SIG-M5 (cell line): ENCODE results near the gene NIPBL.
"Not testable (repeated sequence)": the region's sequence is repeated elsewhere in the genome, so short reads cannot be mapped to it uniquely, and the experiment has no call there.

ENCODE experiments used
- DNase-seq: peaks from one replicate; lab custom pipeline; 2025; lab: John Stamatoyannopoulos, UW

Gene NIPBL

DNA sequence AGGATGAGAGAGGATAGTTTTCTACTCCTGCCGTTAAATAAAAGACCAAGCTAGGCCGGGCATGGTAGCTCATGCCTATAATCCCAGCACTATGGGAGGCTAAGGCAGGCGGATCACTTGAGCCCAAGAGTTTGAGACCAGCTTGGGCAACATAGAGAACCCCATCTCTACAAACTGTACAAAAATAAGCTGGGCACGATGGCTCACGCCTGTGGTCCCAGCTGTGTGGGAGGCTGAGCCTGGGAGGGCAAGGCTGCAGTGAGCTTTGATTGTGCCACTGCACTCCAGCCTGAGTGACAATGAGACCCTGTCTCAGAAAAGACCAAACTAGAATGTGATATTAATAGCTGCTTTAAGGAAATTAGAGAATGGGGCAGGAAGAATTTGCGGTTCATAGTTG lies 158.4 kb downstream of the NIPBL start:
- DNase-seq, result no peak

DNA sequence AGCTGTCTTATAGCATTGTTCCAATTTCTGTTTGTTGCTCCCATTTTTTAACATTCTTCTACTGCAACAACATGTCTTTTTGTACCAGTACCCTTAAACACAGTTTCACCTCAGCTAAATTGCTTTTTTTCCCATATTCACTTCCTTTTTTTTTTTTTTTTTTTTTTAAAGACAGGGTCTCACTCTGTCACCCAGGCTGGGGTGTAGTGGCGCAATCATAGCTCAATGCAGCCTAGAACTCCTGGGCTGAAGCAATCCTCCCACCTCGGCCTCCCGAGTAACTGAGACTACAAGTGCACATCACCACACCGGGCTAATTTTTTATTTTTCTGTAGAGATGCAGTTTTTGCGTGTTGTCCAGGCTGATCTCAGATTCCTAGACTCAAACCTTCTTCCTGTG lies 161.3 kb downstream of the NIPBL start:
- no peak for DNase-seq

- DNase-seq, result no peak
Observed at GRCh38 chr5:37039824-37040223, 163.3 kb downstream of the NIPBL start.

GRCh38 chr5:37043693-37044092 lies 167.1 kb downstream of the NIPBL start:
- no peak for DNase-seq

GRCh38 chr5:37044120-37044519 lies 167.6 kb downstream of the NIPBL start:
- DNase-seq, result no peak

GRCh38 chr5:37045703-37046102 lies 169.1 kb downstream of the NIPBL start:
- no peak for DNase-seq

DNA sequence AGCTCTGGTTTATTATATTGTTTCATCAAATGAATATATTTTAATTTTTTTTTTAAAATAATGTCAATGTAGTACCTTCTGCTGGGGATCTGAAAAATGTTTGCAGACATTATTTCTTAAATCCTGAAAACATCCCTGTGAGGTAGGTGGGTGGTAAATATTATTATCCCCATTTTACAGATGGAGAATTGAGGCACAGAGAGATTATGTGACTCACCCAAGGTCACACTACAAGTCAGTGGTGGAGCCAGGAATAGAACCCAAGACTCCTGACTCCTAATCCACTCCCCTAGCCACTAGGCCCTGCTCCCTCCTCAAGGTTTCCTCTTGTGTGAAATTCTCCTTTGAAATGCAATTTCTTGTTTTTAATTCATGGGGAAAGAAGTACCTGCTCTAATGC lies 171.4 kb downstream of the NIPBL start:
- DNase-seq, result no peak

- DNase-seq, result no peak
Observed at GRCh38 chr5:37054391-37054790, 177.8 kb downstream of the NIPBL start.

- no peak for DNase-seq
Observed at GRCh38 chr5:37055383-37055990, 178.9 kb downstream of the NIPBL start.

DNA sequence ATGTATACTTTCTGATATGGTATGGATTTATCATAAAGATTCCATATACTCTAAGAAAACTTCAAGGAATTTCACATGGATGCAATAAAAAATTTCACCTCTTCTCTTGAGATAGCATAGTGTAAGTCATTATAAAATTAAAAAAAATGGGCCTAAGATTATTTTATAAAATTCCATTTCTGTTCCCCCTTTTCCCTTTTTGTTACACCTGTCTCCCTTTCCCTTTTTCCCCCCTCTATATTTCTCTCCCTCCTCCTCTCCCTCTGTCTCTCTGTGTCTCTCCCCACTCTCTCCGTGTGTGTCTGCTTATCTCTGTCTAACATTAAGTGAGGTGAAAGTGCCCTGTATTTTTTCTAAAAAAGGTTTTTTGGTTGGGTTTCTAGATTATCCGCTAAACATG lies 180.2 kb downstream of the NIPBL start:
- DNase-seq, result no peak

- DNase-seq, result no peak
Observed at GRCh38 chr5:37060030-37060429, 183.5 kb downstream of the NIPBL start.

DNA sequence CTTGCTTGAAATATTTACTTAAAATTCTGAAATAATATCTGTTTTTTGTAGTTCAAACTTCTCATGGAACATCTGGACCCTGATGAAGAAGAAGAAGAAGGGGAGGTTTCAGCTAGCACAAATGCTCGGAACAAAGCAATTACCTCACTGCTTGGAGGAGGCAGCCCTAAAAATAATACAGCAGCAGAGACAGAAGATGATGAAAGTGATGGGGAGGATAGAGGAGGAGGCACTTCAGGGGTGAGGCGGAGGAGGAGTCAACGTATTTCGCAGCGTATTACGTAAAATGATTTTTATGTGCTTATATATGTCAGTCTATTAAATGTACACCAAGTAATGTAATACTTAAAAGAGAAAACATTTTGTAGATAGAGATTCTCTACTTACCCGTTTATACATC lies 187.2 kb downstream of the NIPBL start:
- DNase-seq, result no peak

GRCh38 chr5:37064442-37064841 lies 187.9 kb downstream of the NIPBL start:
- no peak for DNase-seq

- DNase-seq, result no peak
Observed at GRCh38 chr5:37071487-37071886, 194.9 kb downstream of the NIPBL start.

DNA sequence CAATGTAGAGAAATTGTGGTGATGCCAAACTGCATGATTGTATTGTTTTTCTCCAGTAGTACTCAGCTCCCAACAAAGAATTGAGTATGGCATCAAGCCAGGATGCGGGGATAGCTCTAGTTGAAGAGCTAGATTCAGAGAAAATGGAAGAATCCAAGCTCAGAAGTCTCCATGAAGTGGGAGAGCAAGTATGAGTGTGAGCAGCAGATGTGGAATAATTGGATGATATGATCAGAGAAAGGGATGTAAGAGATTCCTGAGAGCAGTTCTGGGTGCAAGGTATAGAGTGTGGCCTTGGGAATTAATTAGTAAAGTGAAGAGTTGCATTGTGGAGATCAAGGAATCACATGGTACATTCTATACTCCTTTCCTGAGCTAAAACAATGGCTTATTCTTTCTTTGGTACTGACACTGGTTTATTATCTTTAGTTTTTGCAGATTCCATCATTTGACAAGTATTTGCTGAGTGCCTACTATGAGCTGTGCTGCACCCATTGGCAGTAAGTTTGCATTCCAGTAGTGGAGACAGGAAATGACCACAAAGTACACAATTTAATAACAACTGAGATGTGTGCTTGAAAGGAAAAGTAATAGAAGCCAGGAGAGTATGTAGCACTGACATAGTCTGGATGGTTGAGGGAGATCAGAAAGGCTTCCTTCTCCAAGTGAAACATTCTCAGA lies 195.5 kb downstream of the NIPBL start:
- no peak for DNase-seq

- no peak for DNase-seq
Observed at GRCh38 chr5:37075399-37075950, 198.9 kb downstream of the NIPBL start.

GRCh38 chr5:37077146-37077545 lies 200.6 kb downstream of the NIPBL start:
- DNase-seq, result no peak

GRCh38 chr5:37080697-37081096 lies 204.1 kb downstream of the NIPBL start:
- DNase-seq, result no peak

DNA sequence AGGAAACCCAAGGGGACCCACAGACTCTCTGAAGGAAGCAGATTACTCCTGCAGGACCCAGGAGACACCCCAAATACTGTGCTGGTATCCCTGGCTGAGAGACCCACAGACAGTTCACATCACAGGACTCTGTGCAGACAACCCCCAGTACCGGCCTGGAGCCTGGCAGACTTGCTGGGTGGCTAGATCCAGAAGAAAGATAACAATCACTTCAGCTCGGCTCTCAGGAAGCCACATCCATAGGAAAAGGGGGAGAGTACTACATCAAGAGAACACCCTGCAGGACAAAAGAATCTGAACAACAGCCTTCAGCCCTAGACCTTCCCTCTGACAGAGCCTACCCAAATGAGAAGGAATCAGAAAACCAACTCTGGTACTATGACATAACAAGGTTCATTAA lies 206.4 kb downstream of the NIPBL start:
- DNase-seq, result not testable (repeated sequence)

- not testable (repeated sequence) for DNase-seq
Observed at GRCh38 chr5:37086026-37086425, 209.5 kb downstream of the NIPBL start.

DNA sequence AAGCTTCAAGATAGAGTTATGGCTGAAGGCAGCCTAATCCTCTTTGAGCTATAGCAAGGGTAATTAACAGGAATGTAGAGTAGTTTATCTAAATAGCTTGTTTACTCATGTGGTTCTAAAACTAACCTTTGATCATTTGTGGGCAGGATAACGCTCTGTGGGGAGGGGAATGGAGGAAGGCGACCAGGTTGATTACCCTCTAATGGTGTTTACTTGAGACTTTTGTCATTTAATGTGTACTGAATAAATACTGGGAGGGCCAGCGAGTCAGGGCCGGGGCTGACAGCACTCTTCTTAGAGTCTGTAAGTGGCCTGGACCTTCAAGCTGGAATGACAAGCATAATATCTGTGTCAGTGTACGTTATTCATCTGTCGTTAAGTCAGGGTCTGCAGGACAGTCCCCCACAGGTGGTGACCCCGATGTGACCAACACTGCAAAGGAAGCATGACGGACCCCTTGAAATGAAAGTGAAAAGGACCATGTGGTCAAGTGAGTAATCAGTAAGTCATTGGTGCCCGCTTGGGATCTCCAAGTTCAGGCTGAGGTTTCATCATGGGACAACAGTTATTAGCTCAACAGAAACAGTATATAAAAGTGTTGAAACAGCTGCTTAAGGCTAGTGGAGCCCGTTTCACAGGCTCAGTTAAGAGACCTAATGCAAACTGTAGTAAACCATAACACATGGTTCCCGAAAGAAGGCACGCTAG lies 210.1 kb downstream of the NIPBL start:
- DNase-seq, result no peak

DNA sequence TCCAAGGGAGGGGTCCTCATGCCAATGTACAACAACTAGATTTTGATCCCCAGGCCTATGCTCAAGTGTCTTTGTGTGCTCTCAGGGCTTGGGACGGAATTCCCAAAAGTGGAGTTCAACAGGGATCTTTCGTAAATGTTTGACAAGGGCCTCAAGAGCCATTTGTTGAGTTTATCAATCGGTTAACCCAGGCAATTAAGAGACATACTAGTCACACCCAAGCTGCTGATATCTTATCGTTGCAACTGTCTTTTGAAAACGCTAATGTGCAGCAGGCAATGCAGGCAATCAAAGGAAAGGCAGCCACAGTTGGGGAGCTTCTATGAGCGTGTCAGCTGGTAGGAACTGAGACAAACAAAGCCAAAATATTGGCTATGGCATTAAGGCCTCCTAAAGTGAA lies 211.4 kb downstream of the NIPBL start:
- DNase-seq, result no peak

GRCh38 chr5:37090123-37090726 lies 213.7 kb downstream of the NIPBL start:
- DNase-seq, result no peak
